KBM-7 (cell line): ENCODE results near the gene PLA2G15.
A peak's percentile ranks its signal among the peaks of the same experiment; 100 is the strongest.

Experiments used
- DNase-seq: peaks from one replicate; pipeline ENCODE4 v3.0.0-alpha.2; 2015
- in situ Hi-C: fragments of 300-500 bp; cut with MboI; formaldehyde crosslinking; loops from 2 replicates; pipeline ENCODE4 v1.14.3; 2020; ENCODE audit warnings: low sequenced_read_pairs, low pct_unique_long_range_greater_than_20kb, mixed read lengths

PLA2G15 gene

DNA sequence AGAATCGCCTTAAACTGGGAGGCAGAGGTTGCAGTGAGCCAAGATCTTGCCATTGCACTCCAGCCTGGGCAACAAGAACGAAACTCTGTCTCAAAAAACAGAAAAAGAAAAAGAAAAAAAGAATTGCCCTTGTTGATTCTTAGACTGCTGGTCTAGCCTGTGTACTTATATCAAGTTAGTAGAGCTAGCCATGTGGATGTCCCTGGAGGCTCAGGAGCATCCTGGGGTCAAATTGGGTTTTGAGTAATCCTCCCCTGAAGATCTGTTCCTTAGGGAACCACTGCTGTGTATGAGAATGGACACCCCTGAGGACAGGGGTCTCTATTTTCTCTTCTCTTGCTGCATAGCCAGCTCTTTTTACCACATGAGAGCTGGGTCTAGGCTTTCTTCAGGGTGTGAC, 44.0 kb downstream of the PLA2G15 start:
- in situ Hi-C loops: no loop called here
- no peak for DNase-seq

DNA sequence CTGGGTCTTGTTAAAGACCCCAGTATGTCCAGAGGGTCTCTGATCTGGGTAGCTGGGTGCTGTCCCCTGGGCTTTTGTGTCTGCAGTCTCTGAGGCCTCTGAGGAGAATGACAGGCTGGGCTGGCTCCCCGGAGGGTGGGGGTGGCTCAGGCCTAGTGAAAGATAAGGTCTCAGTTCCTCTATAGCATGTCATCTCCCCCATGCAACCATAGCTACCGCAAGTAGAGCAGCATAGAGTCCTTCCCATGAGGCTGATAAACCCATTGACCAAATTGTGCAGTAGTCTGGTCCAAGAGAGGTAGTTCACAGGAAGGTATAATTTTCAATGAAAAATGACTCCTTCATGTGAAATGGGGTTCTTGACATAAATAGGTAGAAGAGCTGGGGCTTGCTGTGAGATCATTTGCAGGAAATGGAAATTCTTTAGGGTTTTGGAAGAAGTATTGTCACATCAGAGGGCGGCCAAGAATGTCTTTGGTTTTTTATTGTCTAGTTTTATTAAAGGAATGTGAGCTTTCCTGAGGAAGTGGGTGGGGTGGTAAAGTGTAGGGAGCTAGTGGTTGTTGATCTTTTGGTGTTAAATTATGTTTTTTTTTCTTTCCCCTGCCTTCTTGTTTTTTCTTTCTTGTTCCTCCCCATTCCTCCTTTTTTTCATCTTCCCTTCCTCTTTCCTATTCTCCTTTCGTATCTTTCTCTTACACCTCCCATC, 44.6 kb downstream of the PLA2G15 start:
- DNase-seq: peak; percentile 80
- in situ Hi-C loops: no loop called here

DNA sequence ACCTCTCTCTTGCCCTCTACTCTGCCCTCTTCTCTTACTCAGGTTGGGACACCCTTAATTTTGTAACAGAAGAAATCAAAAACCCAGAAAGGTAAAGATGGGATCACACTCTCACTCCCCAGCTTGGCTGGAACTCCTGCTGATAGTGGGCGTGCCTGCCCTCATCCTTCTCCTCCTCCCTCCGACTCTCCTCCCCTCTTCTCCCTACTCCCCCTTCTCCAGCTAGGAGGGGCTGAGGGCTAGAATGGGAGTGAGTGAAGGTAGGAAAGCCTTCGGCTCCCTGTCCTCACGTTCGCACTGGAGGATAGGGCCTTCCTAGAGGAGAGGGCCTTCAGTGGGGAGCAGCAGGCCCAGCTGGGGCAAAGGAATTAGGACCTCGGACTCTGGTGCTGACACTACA, 45.3 kb downstream of the PLA2G15 start:
- in situ Hi-C loops: no loop called here
- DNase-seq: no peak

DNA sequence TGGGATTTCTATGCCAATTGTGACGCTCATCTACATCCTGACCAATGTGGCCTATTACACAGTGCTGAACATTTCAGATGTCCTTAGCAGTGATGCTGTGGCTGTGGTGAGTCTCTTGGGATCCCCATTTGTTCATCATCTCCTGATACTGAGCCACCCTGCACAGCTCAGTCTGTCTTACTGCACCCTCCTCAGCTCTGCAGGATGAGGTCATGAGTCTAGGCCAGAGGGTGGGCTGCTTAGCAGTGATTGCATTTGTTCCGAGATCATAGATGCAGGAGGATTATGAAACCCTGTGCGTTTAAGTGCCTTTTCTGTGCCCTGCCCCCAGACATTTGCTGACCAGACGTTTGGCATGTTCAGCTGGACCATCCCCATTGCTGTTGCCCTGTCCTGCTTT, 46.1 kb downstream of the PLA2G15 start:
- DNase-seq: no peak
- in situ Hi-C loops: no loop called here

DNA sequence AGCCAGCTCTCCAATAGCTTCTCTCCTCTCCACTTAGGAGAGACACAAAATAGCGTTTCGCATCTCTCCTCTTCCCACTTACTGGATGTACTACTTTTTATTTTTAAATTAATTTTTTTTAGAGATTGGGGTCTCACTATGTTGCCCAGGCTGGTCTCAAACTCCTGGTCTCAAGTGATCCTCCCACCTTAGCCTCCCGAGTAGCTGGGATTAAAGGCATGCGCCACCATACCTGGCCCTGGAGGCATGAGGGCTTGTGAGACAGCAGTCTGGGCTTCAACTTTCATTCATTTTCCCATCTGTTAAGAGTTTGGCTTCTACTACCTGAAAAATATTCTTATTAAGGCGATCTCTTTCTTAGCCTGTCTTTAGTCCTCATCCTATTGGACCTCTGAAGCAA, 47.3 kb downstream of the PLA2G15 start:
- in situ Hi-C loops: no loop called here
- DNase-seq: no peak

DNA sequence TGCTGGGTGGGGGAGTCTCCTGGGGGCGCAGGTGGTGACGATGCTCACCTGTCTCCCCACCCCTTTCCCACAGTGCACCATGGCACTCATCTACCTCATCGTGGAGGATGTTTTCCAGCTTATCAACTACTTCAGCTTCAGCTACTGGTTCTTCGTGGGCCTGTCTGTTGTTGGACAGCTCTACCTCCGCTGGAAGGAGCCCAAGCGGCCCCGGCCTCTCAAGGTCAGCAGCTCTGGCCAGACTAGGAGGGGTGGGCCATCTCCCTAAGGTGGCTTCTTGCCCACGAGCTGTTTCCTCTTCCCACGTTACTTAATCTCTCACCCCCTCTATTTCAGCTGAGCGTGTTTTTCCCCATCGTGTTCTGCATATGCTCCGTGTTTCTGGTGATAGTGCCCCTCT, 51.1 kb downstream of the PLA2G15 start:
- DNase-seq: no peak
- in situ Hi-C loops: no loop called here

DNA sequence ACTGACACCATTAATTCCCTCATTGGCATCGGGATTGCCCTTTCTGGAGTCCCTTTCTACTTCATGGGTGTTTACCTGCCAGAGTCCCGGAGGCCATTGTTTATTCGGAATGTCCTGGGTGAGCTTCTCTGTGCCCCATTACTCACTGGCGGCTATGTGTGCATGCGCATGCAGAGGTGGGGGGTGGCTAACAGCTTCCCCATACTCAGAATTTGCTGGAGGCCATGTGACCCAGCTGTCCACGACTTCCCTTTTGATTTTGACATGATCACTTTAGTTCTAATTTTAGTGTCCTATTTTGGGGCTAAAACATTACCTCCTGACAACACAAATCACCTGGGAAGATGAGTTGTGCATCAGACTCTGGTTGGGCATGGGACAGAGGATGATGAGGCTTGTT, 51.5 kb downstream of the PLA2G15 start:
- in situ Hi-C loops: no loop called here
- no peak for DNase-seq

DNA sequence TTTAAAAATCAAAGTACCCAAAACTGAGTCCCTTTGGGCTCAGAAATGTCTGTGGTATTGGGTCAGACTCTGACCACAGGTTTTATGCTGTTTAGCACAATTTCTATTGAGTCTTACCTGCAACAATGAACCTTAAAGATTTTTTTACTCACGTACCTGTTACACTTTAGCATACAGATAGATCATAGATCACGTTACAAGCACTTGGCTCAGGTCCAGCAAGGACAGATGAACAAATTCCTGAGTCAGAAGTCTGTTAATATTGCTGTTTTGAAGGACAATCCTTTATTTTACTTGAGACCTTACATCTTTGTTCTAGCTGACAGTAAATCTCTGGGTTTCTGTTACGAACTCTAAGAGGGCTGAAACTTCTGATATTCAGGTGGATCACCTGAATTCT, 52.7 kb downstream of the PLA2G15 start:
- no peak for DNase-seq
- in situ Hi-C loops: no loop called here

DNA sequence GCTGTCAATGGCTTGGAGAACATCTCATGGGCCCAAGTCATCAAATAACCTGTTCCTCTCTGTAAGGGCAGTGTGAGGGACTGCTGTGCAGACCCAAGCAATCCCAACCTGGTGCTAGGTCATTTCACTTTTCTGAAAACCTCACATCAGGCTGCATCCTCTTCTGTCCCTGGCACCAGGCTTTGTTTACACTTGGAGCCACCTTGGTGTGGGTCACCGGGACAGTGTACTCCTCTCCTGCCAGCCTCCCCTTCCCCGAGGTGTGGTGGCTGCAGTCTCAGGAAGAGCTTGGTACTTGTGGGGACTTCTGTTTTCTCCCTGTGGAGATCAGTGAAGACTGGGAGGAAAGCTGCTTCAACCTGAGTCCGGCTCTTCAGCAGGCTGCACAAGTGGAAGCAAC, 53.1 kb downstream of the PLA2G15 start:
- no peak for DNase-seq
- in situ Hi-C loops: no loop called here

DNA sequence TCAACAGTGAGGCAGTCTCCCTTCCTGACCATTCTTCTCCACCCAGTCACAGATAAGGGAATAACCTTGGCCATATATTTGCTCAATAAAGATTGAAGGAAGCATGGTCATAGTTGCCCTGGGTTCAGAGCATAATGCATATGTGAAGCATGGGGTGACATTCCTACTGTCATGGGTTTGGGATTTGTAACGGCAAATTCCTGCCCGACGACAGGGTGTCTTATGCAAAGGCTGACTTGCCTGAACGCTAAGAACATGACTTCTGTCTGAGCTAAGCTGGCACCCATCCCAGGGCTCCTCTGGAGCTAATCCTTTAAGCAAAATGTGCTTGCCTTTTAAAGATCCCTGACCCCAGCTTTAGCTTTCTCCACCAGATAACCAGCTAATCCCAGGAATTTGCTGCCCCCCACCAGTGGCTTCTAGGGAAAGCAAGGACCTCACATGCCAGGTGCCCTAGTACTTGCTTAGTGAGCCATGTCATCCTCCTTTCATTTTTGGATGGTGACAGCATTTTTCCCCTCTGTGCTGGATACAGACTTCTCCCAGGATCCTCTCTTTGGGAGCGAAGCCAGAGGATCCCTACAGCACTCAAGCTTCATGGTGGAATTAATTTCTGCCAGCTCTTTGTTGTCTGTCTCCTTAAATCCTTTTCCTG, 53.9 kb downstream of the PLA2G15 start:
- in situ Hi-C loops: no loop called here
- DNase-seq: no peak

DNA sequence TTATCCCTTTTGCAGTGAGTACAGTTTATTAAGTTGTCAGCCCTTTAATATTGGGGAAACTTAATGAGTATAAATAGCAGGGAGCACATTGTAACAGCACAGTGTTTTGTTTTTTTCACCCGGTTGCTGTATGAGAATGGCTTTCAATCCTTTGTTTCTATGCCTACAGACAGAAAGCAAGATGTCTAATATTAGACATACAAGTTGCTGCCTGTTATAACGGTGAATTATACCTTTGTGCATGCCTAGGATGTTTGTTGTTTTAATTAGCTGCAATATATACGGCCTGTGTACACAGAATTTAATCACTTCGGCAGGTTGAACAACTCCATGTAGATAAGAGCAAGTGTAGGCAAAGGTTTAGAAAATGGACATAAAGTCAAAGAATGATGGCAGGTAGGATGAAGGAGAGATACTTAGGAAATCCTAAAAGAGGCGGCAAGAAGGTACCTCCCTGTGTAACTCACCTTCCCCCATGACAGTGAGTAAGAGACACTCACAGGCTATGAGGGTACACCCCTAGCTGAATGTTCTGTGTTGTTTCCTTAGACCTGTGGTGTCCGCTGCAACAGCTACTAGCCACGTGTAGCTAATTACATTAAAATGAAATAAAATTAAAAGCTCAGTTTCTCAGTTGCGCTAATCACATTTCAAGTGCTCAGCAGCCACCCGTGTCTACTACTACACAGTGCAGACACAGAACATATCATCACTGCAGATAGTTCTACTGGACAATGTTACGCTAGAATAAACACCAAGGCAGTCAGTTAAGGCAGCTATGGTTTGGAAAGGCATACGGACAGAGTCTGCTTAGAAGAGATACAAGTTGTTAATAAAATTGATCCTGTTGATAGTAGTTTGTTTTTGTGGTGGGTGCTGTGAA, 54.6 kb downstream of the PLA2G15 start:
- DNase-seq: no peak
- in situ Hi-C loops: no loop called here

DNA sequence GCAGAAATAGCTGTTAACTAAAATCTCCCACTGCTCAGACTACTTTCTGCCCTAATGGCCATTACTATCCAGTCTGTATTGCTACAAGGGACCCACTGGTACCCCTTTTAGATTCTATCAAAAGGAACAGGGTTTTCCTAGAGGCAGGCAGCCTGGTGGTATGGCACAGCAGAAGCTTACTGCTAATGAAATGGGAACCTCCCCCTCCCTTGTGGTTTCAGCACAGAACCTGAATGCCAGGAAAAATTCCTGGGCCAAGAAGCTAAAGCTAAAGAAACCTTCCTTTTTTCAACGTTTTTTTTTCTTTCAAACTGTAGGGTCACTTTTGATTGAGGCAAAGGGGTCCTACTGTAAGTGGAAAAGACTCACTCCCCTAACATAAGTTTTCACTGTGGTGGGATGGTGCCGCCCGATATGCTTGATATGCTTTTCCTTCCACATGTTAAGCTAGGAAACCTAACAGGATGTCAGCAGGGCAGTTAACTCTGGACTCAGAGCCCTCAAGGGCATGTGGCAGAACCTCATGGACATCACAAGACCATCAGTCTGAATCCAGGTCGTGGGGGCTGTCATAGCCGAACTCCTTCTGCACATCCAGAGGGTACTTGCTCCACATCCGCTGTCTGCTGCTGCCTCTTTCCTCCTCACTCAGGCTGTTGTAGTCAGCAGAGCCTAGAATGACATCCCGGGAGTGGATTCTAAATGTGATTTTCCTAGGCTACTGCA, 55.7 kb downstream of the PLA2G15 start:
- no peak for DNase-seq
- in situ Hi-C loops: no loop called here

DNA sequence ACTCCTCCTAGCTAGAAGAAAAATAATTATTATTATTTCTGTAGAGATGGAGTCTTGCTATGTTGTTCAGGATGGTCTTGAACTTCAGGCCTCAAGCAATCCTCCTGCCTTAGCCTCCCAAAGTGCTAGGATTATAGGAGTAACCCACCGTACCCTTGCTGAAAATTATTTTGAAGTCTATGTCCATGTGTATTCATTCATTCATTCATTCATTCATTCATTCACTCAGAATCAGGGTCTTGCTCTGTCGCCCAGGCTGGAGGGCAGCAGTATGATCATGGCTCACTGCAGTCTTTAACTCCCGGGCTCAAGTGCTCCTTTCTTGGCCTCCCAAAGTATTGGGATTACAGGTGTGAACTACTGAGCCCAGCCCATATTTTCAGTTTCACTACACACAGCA, 61.5 kb downstream of the PLA2G15 start:
- in situ Hi-C loops: no loop called here
- DNase-seq: no peak

DNA sequence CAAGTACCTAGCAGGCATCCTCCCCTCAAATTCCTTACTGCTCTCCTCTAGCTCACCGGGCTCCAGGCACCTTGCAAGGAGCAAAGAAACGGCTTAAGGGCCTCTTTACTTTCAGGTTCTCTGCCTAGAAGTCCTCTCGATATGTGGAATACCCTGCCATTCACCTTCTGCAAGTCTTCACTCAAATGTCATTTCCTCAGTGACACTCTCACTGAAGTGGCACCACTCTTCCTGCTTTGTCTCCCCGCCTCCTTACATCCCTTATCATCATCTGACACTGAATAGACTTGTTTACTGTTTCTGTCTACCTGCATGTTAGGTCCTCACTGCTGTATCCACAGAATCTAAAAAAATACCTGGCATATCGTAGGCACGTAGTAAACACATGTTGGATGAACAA, 64.6 kb downstream of the PLA2G15 start:
- no peak for DNase-seq
- in situ Hi-C loops: no loop called here

DNA sequence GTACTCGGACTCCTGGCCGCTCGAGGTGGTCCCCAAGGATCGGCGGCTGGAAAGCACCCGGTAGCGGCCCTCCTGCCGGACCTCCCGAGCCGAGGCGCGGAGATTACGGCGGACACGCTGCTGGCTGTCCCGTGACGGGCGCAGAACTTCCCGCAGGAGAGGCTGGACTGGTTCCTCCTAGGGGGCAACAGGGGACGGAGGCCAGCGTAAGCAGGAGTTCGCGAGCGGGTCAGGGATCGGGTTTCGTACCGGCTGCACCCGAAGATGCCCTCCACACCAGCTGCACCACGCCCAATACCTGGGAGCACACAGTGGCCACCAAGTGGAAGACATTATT, 65.2 kb downstream of the PLA2G15 start:
- in situ Hi-C loops: no loop called here
- DNase-seq: no peak
